GM18867 (cell line): Measurements from ENCODE around the gene CEP128.

Experiments
- ATAC-seq: cut with Tn5 transposase; IDR thresholded peaks from one replicate; pipeline ENCODE4 v1.9.1; 2021; ENCODE audit warnings: mild to moderate bottlenecking, moderate library complexity; ENCODE audit not compliant: unreplicated experiment

The CEP128 gene

GRCh38 chr14:80781972-80782367 is 159.6 kb downstream of the CEP128 start:
- ATAC-seq, result no peak

DNA sequence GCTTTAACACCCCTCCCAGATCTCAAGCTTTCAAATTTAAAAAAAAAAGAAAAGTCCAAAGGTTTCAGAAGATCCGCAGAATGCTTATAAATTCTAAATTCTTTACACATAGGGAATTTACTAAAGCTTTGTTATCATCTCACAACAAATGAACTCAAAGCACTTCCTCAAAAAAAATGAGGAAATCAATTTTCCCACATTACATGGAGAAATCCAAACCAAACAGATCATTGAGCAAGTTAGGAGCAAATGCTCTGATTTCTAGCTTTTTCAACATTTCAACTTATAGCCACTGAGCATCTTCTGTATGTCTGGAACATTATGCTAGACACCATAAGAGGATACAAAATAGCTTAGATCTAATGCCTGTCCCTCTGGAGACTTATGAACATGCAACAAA is 161.0 kb downstream of the CEP128 start:
- ATAC-seq, result no peak

GRCh38 chr14:80776657-80777056 is 164.9 kb downstream of the CEP128 start:
- peak; percentile 70 for ATAC-seq

DNA sequence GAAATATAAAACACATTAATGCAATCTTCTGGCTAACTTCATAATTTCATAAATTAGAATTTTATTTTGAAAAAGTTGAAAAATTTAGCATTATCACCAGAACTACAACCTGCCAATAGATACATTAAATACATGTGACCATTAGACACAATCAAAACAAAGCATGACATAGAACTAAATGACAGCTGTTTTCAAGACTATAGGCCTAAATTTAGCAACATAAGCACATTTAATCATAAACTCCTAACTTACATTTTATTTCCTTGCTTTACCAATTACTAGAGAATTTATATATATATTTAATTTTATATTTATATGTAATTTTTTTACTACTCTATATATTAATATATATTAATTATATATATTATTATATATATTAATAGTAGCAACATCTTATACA is 165.4 kb downstream of the CEP128 start:
- no peak for ATAC-seq

DNA sequence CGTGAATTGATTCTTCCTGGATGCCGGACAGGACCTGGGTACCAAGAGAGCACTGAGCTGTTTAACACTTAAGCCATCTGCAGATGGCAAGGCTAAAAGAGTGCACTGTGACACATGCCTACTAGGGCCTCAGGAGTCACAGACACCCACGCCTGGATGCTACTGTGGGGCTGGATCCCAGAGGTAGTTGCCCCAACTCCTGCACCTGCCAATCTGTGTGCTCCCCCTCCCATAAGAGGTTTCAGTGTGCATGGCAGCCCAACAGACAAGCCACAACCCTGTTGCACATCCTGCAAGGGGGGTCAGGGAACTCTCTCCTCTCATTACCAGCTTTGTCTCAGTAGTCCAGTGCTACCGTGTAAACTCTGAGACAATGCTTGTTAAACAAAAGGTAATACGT is 169.0 kb downstream of the CEP128 start:
- no peak for ATAC-seq

- ATAC-seq, result no peak
These were observed 170.3 kb downstream of the CEP128 start for GRCh38 chr14:80771201-80771600.

GRCh38 chr14:80770114-80770908 is 171.2 kb downstream of the CEP128 start:
- ATAC-seq, result peak; percentile 49

- ATAC-seq, result no peak
These were observed 172.9 kb downstream of the CEP128 start for GRCh38 chr14:80768646-80769045.

DNA sequence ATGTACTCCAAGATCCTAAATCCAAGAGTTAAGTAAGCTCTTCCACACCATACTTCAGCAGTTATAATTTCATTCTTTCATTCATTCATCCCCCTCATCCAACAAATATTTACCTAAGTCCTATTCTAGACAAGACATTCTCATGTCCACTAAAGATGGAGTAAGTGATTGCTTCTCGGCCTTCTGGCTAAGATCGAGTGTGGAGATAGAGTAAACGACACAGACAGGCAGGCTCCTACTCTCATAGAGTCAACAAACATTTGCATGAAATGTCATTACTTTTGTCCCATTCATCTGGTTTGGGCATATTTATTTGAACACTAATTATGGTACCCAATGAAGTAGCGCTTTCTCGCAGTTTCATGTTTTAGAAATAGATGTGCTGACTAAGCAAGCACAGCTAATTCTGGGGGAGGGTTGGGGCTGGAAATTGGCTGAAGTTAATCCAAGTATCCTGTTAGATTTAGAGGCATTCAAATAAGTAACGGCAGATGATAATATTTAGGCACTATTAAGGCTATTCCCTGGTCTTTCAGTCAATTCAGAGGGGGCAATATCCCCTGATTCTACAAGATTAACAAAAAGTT is 176.5 kb downstream of the CEP128 start:
- no peak for ATAC-seq

GRCh38 chr14:80764496-80764895 is 177.0 kb downstream of the CEP128 start:
- ATAC-seq, result no peak

DNA sequence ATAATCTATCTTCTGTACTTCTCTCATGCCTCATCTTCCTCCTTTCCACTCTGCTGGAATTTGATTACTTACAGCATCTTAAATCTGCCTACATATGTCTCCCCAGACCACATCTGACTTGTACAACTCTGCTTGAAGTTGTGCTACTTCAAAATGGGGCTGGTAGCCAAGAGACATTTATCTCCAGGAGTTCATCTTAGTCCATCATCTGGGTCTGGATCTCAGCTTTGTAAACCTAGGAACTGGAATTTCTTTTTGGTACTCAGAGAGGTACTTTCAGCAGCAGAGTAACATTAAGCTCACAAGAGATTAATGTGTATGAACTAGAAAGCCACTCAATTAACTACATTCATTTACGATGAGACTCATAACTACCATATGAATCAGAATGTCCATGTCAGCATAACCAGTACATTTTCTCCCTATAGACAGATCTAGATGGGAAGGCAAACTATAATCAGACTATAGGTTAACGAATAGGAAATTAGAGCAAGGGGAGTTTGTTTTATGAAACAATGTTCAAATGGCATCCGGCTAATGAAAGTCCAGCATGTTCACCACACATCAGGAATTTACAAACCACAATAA is 178.8 kb downstream of the CEP128 start:
- no peak for ATAC-seq

GRCh38 chr14:80754696-80755095 is 186.8 kb downstream of the CEP128 start:
- no peak for ATAC-seq

DNA sequence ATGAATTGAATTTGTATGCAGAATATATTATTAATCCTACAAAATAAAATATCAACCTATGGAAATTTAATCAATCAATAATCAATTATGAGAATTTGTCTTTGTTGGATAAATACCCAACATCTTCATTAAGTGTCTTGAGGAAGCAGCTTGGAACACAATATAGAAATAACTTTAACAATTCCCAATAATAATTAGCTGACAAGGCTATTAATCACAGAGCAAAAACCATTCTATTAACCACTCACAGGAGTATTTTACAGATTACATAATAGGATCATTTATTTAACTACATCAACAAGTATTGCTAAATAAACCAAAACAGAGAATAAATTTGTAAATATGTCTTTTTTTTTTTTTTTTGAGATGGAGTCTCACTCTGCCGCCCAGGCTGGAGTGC is 190.3 kb downstream of the CEP128 start:
- no peak for ATAC-seq

DNA sequence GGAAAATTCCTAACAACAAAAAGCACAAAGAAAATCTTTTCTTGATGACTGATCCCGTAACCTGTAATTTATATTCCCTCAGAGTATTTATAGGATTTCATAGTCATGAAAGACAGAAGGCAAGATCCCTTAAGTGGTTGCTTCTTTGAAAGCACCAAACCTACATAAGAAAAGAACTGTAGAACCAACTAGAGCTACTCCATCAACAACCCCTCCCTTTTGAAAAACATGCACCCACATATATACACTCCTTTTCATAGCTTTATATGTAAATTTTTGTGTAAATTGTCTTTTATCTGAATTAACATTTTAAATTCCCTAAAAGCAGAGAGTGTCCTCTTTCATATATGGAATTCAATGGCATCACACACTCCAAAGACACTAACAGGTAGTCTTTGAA is 215.3 kb downstream of the CEP128 start:
- no peak for ATAC-seq

DNA sequence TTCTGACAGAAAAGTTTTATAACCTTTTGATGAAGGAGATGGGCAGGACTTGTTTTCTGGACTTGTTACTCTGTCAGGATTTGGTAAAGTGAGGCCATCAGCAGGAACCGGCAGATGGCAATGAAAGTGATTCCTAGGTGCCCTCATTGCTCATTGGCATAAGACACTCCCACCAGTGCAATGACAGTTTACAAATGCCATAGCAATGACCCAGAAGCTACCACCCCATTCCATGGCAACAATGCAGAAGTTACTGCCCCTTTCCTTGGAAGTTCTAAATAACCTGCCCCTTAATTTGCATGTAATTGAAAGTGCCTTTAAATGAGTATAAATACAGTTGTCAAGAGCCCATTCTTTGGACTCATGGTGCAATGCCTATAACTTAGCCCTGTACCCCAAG is 222.6 kb downstream of the CEP128 start:
- ATAC-seq, result no peak

DNA sequence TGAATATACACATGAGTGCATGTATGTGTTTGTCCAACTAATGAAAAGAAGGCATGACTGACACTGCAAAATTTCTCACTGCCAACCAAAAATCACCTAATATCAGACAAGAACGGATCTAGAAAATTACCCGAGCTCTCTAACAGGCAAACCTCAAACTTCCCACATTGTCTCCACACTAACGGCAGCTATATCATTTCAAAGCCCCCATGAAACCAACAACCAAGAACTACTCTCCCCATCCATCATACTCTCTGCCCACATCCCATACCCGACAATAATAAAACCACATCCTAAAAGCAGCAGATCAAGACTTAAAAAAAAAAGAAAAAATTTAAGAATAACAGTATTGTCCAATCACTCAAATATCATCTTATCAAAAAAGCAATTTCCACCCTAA is 227.1 kb downstream of the CEP128 start:
- no peak for ATAC-seq

DNA sequence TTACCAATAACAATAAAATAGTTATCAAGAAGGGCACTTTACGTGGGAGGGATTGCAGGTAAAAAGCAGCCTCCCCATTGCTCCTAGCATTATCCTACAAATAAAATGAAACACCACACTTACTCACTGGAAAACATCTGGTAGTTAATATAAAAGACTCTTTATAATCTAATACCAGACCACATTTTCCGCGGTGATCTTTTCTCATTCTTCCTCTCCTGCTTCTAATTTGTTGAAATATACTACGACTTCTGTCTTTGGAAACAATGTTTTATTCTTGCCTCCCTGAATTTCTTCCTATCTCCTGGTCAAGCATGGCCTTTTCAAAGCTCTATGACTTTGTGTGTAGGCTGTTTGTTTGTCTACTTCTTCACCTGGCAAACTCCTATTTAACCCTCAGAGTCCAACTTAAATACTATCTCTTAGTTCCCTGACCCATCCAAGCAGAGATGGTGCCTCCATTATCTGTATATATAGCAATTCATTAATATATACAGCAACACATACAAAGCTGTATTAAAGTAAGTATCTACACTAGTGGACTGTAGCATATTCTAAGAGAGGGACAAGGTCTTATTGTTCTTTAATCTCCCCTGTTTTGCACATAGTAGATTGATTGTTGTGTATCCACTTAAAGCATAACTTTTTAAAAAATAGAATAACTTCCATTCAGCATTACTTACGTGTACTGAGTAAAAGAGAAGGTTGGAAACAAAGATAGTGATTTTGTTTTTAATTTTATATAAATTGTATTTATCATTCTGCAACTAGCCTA is 228.3 kb downstream of the CEP128 start:
- no peak for ATAC-seq

DNA sequence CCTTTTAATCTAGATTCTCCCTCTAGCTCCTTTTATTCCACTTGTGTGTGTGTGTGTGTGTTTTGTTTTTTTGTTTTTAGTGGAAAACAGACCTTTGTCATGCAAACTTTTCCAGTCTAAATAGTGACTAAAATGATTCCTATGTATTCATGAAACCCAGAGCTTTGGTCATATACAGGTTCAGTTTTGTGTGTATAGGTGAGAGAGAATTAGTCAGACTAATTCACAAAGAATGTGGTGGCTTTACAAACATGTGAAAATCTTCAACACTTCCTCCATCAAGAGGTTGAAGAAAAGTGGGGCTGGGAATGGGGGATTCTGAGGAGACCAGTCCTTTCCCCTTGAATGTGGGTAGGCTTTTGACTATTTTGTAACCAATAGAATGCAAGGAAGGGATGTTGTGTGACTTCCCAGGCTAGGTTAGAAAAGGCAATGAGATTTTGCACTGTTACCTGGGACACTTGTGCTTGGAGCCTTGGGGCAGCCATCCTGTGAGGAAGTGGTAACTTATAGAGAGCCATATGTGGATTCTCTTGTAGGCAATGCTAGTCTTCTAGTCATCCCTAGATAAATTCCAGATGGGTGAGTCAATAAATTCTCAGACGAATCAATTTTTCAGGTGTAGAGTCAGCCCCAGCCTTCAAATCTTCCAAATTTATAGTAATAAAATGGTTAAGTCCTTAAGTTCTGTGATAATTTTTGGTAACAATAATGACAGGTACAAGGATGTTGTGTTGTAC is 236.1 kb downstream of the CEP128 start:
- no peak for ATAC-seq

- no peak for ATAC-seq
These were observed 240.9 kb downstream of the CEP128 start for GRCh38 chr14:80700601-80701000.

DNA sequence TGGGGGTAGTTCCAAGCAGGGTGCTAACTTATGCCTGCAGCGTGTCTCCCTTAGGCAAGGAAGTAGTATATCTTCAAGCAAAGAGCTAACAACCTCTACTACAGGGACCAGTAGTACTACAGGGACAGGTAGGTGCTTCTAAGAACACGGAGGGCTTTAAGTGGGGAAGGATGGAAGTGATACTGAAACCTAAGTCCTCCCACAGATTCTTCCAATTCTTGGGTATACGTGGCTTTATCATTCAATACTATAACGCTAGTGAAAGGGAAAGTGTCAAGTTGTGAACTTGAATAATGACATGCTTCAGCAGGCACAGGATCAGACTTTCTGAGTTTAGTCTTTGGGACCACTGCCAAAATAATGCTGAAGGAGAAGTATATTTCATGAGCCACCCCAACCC is 241.7 kb downstream of the CEP128 start:
- ATAC-seq, result peak; percentile 31

GRCh38 chr14:80698974-80699373 is 242.6 kb downstream of the CEP128 start:
- no peak for ATAC-seq
